CD4-positive, alpha-beta T cell (primary cell): ENCODE results near the gene TAS2R40. TPM values are rescaled to one million over a fixed set of nuclear protein-coding genes. Genes with fewer than 3 reads are reported as not detected.

ENCODE experiments used
- ATAC-seq: fragments of 200-7000 bp; cut with Tn5 transposase; one replicate; pipeline ENCODE4 v1.10.0; 2022; ENCODE audit warnings: mild to moderate bottlenecking; ENCODE audit not compliant: poor library complexity
- CTCF ChIA-PET: fragments of 350-600 bp; sonication (Branson Sonifier 250); formaldehyde crosslinking; loops from one replicate; lab custom pipeline; 2021; ENCODE audit warnings: antibody characterized with exemption, inconsistent platforms; lab: Charles Lee
- POLR2A ChIA-PET: fragments of 350-600 bp; sonication (Branson Sonifier 250); formaldehyde crosslinking; loops from one replicate; lab custom pipeline; 2021; ENCODE audit warnings: antibody characterized with exemption, inconsistent platforms; lab: Charles Lee
- DNase-seq, 14 experiments: peaks; one replicate each; pipeline ENCODE4 v3.0.0-alpha.2; 2013 to 2020; ENCODE audit warnings: mixed read lengths in 2 of 14
- H3K27ac ChIP-seq, 2 donors: one replicate each; pipeline versions ENCODE4 v1.5.1 to v1.7.0; 2013; ENCODE audit warnings: low read length in 2 of 2, low read depth in 1 of 2, mild to moderate bottlenecking in 1 of 2
- H3K27me3 ChIP-seq, 2 experiments: 1 replicate in 1 of 2; 2 replicates in 1 of 2; pipeline versions ENCODE4 v1.6.1 to v1.7.0; 2013; ENCODE audit warnings: low read length in 2 of 2, control low read depth in 1 of 2, mild to moderate bottlenecking in 1 of 2, moderate library complexity in 1 of 2; ENCODE audit not compliant: insufficient read depth in 2 of 2, control insufficient read depth in 1 of 2
- H3K36me3 ChIP-seq: one replicate; pipeline ENCODE4 v1.6.1; 2013; ENCODE audit warnings: low read length, control low read depth; ENCODE audit not compliant: insufficient read depth
- H3K4me1 ChIP-seq: one replicate; pipeline ENCODE4 v1.6.1; 2013; ENCODE audit warnings: low read length, control low read depth; ENCODE audit not compliant: insufficient read depth
- H3K4me3 ChIP-seq: one replicate; pipeline ENCODE4 v1.5.1; 2013; ENCODE audit warnings: mild to moderate bottlenecking, low read length, moderate library complexity
- H3K9me3 ChIP-seq, 2 experiments: 1 replicate in 1 of 2; 2 replicates in 1 of 2; pipeline versions ENCODE4 v1.6.1 to v1.7.0; 2013; ENCODE audit warnings: low read length in 2 of 2, mild to moderate bottlenecking in 2 of 2, control low read depth in 1 of 2, moderate library complexity in 1 of 2; ENCODE audit not compliant: control insufficient read depth in 1 of 2, insufficient read depth in 1 of 2
- H3K27ac Mint-ChIP-seq: one replicate; pipeline ENCODE4 v1.8.0; 2020; ENCODE audit warnings: mixed read lengths
- H3K27me3 Mint-ChIP-seq: one replicate; pipeline ENCODE4 v1.8.0; 2021; ENCODE audit warnings: mixed read lengths
- H3K36me3 Mint-ChIP-seq: one replicate; pipeline ENCODE4 v1.8.0; 2021; ENCODE audit warnings: low read depth, mixed read lengths
- H3K4me1 Mint-ChIP-seq: one replicate; pipeline ENCODE4 v1.8.0; 2021; ENCODE audit warnings: low read depth, mixed read lengths
- H3K4me3 Mint-ChIP-seq: one replicate; pipeline ENCODE4 v1.8.0; 2020; ENCODE audit warnings: mild to moderate bottlenecking, mixed read lengths
- H3K9me3 Mint-ChIP-seq: one replicate; pipeline ENCODE4 v1.8.0; 2020; ENCODE audit warnings: mixed read lengths
- intact Hi-C, 2 experiments: fragments of 100-400 bp; cut with DNase I in 1 of 2; cut with micrococcal nuclease in 1 of 2; formaldehyde crosslinking; loops; one replicate each; pipeline versions ENCODE4 v1.15.1 to v1.9.0; 2023 to 2025; cut with DNase I, micrococcal nuclease
- total RNA-seq, 174 experiments: library from RNA in 2 of 174; stranded (reverse) in 2 of 174; gene quantifications; one replicate each; pipeline ENCODE4 v1.2.3 and lab custom pipeline; 2021 to 2026
- TF ChIP-seq, protein P1 (sequence below): fragments of 200-600 bp; IDR thresholded peaks from one replicate; pipeline ENCODE4 v1.8.0; 2022; ENCODE audit warnings: antibody characterized with exemption, mild to moderate bottlenecking

The TAS2R40 gene
- total RNA-seq, 2 experiments from 2014 or later: not detected

DNA sequence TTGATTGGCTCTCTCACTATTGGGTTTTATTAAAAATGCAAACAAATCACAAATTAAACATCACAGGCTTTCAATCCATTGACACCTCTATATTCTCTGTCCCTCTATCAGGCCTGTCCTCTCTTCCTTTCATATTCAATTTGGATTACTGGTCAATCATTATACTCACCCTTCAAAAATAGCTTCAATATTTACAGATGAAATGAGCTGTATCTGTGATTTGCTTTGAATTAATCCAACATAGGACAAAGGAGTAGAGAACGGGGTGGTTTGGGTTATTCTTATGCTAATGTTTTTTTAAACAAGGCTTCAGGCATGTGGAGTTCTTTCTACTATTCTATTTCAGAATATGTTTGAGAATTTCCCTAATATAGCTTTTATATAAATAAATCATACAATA, 36.3 kb upstream of the TAS2R40 start:
- no peaks in the 10 kb centered on the region for H3K9me3 Mint-ChIP-seq
- intact Hi-C loops: no loop called here
- Histone ChIP-seq H3K4me1 (no peaks in the 10 kb centered on the region), H3K36me3 (no peaks in the 10 kb centered on the region), H3K27me3 (peaks cover 6 to 15% of the 10 kb centered on the region in 2 experiments), H3K4me3 (no peak overlapping the region), H3K9me3 (no peaks in the 10 kb centered on the region), H3K27ac (no peak overlapping the region)
- TF ChIP-seq, protein P1, sequence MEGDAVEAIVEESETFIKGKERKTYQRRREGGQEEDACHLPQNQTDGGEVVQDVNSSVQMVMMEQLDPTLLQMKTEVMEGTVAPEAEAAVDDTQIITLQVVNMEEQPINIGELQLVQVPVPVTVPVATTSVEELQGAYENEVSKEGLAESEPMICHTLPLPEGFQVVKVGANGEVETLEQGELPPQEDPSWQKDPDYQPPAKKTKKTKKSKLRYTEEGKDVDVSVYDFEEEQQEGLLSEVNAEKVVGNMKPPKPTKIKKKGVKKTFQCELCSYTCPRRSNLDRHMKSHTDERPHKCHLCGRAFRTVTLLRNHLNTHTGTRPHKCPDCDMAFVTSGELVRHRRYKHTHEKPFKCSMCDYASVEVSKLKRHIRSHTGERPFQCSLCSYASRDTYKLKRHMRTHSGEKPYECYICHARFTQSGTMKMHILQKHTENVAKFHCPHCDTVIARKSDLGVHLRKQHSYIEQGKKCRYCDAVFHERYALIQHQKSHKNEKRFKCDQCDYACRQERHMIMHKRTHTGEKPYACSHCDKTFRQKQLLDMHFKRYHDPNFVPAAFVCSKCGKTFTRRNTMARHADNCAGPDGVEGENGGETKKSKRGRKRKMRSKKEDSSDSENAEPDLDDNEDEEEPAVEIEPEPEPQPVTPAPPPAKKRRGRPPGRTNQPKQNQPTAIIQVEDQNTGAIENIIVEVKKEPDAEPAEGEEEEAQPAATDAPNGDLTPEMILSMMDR: no peak
- no peak overlapping the region for H3K27ac Mint-ChIP-seq
- H3K4me3 Mint-ChIP-seq: no peak overlapping the region
- DNase-seq (no peak), ATAC-seq (no peak)
- CTCF ChIA-PET: no interaction called here
- H3K4me1 Mint-ChIP-seq: no peaks in the 10 kb centered on the region
- H3K36me3 Mint-ChIP-seq: no peaks in the 10 kb centered on the region
- POLR2A ChIA-PET: no interaction called here
- H3K27me3 Mint-ChIP-seq: peaks cover 29% of the 10 kb centered on the region

DNA sequence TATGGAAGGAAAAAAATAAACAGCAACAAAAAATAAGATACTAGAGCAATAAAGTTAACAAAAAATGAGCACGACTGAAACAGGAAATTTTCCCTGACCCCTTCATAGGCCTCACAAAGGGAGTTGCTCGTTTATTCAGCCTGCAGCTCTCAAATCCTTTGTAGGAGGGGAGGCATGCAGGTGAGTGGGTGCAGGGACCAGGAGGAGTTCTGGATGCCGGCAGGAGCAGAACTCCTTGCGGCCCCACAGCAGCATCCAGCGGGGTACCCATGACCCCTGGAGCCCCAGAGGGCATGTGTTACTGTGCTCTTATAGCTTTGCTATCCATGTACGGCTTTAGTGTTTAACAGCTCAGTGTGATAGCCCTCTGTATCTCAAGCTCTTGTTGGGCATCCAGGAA, 32.8 kb upstream of the TAS2R40 start:
- POLR2A ChIA-PET: no interaction called here
- DNase-seq (no peak), ATAC-seq (no peak)
- no peak overlapping the region for H3K27ac Mint-ChIP-seq
- no peak overlapping the region for H3K4me3 ChIP-seq
- H3K9me3 Mint-ChIP-seq: no peaks in the 10 kb centered on the region
- H3K27ac ChIP-seq: no peak overlapping the region
- H3K4me1 Mint-ChIP-seq: no peaks in the 10 kb centered on the region
- H3K27me3 ChIP-seq: peaks cover 4 to 5% of the 10 kb centered on the region in 2 experiments
- CTCF ChIA-PET: interaction anchor here (0.8 kb wide), 1 partner anchor 26 kb away, joined by 3 read pairs; no protein-coding TSS in a partner anchor
- TF ChIP-seq, protein P1: no peak
- H3K9me3 ChIP-seq: no peaks in the 10 kb centered on the region
- intact Hi-C loops: no loop called here
- peaks cover 19% of the 10 kb centered on the region for H3K27me3 Mint-ChIP-seq
- H3K4me1 ChIP-seq: no peaks in the 10 kb centered on the region
- no peaks in the 10 kb centered on the region for H3K36me3 Mint-ChIP-seq
- no peaks in the 10 kb centered on the region for H3K36me3 ChIP-seq
- no peak overlapping the region for H3K4me3 Mint-ChIP-seq

DNA sequence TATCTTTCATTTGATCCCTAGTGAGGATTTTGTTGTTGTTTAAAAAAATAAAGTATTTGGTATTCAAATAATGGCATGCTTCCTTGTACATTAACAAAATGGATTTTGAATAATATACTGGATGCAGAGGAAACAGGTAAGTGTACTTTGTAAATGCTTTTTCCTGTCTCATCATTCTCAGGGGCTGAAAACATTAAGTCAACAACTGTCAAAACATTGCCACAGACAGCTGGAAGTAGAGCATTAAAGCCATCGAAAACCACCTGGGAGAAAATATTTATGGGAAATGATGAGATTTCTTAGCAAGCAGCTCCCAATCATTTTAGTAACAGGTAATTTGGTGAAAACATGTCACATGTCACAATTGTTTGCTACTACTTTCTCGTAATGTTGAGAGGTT, 28.0 kb upstream of the TAS2R40 start:
- Histone ChIP-seq H3K4me1 (no peaks in the 10 kb centered on the region), H3K9me3 (no peaks in the 10 kb centered on the region), H3K27me3 (no peaks in the 10 kb centered on the region), H3K36me3 (no peaks in the 10 kb centered on the region), H3K27ac (no peak overlapping the region), H3K4me3 (no peak overlapping the region)
- H3K4me1 Mint-ChIP-seq: no peaks in the 10 kb centered on the region
- POLR2A ChIA-PET: no interaction called here
- H3K36me3 Mint-ChIP-seq: no peaks in the 10 kb centered on the region
- no peaks in the 10 kb centered on the region for H3K9me3 Mint-ChIP-seq
- intact Hi-C loops: no loop called here
- TF ChIP-seq, protein P1: no peak
- DNase-seq (no peak), ATAC-seq (no peak)
- no peak overlapping the region for H3K4me3 Mint-ChIP-seq
- H3K27ac Mint-ChIP-seq: no peak overlapping the region
- H3K27me3 Mint-ChIP-seq: peaks cover 4% of the 10 kb centered on the region
- CTCF ChIA-PET: no interaction called here
